Fibroblast of lung (primary cell): ENCODE data around the gene DOP1B. TPM values are rescaled to one million over a fixed set of nuclear protein-coding genes. Genes with fewer than 3 reads are reported as not detected.

ENCODE experiments used
- DNase-seq, 2 donors: peaks; one replicate each; pipeline versions ENCODE4 v3.0.0 to v3.0.0-alpha.2; 2010; ENCODE audit warnings: low read depth in 2 of 2
- H2AFZ ChIP-seq: 2 replicates; pipeline ENCODE4 v1.5.1; 2012; ENCODE audit warnings: low read length, control low read depth, inconsistent platforms
- H3K27ac ChIP-seq: 2 replicates; pipeline ENCODE4 v1.5.1; 2011; ENCODE audit warnings: low read length, control low read depth; ENCODE audit not compliant: insufficient read depth
- H3K27me3 ChIP-seq: 2 replicates; pipeline ENCODE4 v1.5.1; 2011; ENCODE audit warnings: mild to moderate bottlenecking, low read length; ENCODE audit not compliant: control insufficient read depth, insufficient read depth
- H3K36me3 ChIP-seq: 2 replicates; pipeline ENCODE4 v1.5.1; 2011; ENCODE audit warnings: low read length; ENCODE audit not compliant: control insufficient read depth, insufficient read depth
- H3K4me1 ChIP-seq: 2 replicates; pipeline ENCODE4 v1.5.1; 2011; ENCODE audit warnings: low read length; ENCODE audit not compliant: control insufficient read depth, insufficient read depth; ENCODE audit errors: extremely low read depth
- H3K4me2 ChIP-seq: 2 replicates; pipeline ENCODE4 v1.5.1; 2011; ENCODE audit warnings: low read length, control low read depth; ENCODE audit not compliant: insufficient read depth; ENCODE audit errors: extremely low read depth
- H3K4me3 ChIP-seq, 4 experiments: fragments of 200-600 bp in 1 of 4; sonication (generic) in 1 of 4; replicated peaks in 1 of 4; 2 replicates each; pipeline ENCODE4 v1.5.1; 2011 to 2016; ENCODE audit warnings: low read length in 4 of 4, low read depth in 3 of 4, mild to moderate bottlenecking in 3 of 4, control low read depth in 2 of 4, inconsistent platforms in 1 of 4, mixed read lengths in 1 of 4; ENCODE audit not compliant: insufficient read depth in 1 of 4; ENCODE audit errors: control extremely low read depth in 1 of 4
- H3K79me2 ChIP-seq: 2 replicates; pipeline ENCODE4 v1.5.1; 2012; ENCODE audit warnings: mild to moderate bottlenecking, low read length, inconsistent platforms; ENCODE audit not compliant: control insufficient read depth, insufficient read depth
- H3K9ac ChIP-seq: 2 replicates; pipeline ENCODE4 v1.5.1; 2011; ENCODE audit warnings: mild to moderate bottlenecking, low read length, control low read depth; ENCODE audit not compliant: insufficient read depth
- H3K9me3 ChIP-seq: 2 replicates; pipeline ENCODE4 v1.5.1; 2012; ENCODE audit warnings: low read depth, low read length; ENCODE audit not compliant: control insufficient read depth, insufficient read depth
- H4K20me1 ChIP-seq: 2 replicates; pipeline ENCODE4 v1.5.1; 2011; ENCODE audit warnings: low read length; ENCODE audit not compliant: control insufficient read depth, insufficient read depth; ENCODE audit errors: extremely low read depth
- EZH2 ChIP-seq: IDR thresholded peaks from 2 replicates; pipeline ENCODE4 v1.5.1; 2012; ENCODE audit warnings: low read length, control low read depth, mild to moderate bottlenecking; ENCODE audit errors: missing control alignments
- polyA plus RNA-seq, 2 donors: library from polyadenylated mRNA; depleted of rRNA in 1 of 2; stranded (reverse) in 1 of 2; unstranded in 1 of 2; fragments of >200 nt; gene quantifications; 2 replicates each; pipeline ENCODE4 v1.2.1, GENCODE V29; 2011 to 2012; ENCODE audit warnings: missing spikeins in 1 of 2
- total RNA-seq: library from RNA; depleted of rRNA; stranded (reverse); fragments of >200 nt; gene quantifications from 2 replicates; pipeline ENCODE4 v1.2.1, GENCODE V29; 2014
- TF ChIP-seq, protein P1 (sequence below), 2 donors: IDR thresholded peaks in 1 of 2; conservative IDR thresholded peaks in 1 of 2; 1 replicate in 1 of 2; 2 replicates in 1 of 2; pipeline ENCODE4 v1.5.1; 2011 to 2012; ENCODE audit warnings: low read length in 2 of 2, control low read depth in 1 of 2, inconsistent platforms in 1 of 2, low read depth in 1 of 2, mild to moderate bottlenecking in 1 of 2

DOP1B gene
- total and polyA plus RNA-seq, 2 donors (not counting 1 experiment from before 2014, with no cell fraction given) = 6.1 to 18.3 TPM

DNA sequence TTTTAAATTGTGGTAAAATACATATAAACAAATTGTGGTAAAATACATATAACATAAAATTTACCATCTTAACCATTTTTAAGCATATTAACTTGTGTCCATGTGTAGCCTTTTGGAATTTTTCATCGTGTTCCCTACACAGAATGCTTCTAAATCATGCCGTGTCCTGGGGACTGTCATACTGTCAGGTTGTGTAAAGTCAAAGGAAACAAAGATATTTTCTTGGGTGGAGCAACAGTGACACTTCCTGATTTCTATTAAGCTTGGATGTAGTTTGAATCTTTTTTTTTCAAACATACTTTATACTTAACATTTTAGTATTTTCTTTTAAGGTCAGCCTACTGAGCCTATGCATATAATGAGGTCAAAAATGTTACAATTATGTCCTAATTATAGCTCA, 32.3 kb downstream of the DOP1B start:
- Histone ChIP-seq H4K20me1 (no peaks in the 10 kb centered on the region), H3K4me3 (no peak overlapping the region), H2AFZ (no peak overlapping the region), H3K4me1 (no peaks in the 10 kb centered on the region), H3K4me2 (no peak overlapping the region), H3K9me3 (no peaks in the 10 kb centered on the region), H3K27me3 (no peaks in the 10 kb centered on the region), H3K27ac (no peak overlapping the region), H3K9ac (no peak overlapping the region), H3K36me3 (no peaks in the 10 kb centered on the region), H3K79me2 (no peaks in the 10 kb centered on the region)
- no peak for TF ChIP-seq EZH2
- TF ChIP-seq, protein P1, sequence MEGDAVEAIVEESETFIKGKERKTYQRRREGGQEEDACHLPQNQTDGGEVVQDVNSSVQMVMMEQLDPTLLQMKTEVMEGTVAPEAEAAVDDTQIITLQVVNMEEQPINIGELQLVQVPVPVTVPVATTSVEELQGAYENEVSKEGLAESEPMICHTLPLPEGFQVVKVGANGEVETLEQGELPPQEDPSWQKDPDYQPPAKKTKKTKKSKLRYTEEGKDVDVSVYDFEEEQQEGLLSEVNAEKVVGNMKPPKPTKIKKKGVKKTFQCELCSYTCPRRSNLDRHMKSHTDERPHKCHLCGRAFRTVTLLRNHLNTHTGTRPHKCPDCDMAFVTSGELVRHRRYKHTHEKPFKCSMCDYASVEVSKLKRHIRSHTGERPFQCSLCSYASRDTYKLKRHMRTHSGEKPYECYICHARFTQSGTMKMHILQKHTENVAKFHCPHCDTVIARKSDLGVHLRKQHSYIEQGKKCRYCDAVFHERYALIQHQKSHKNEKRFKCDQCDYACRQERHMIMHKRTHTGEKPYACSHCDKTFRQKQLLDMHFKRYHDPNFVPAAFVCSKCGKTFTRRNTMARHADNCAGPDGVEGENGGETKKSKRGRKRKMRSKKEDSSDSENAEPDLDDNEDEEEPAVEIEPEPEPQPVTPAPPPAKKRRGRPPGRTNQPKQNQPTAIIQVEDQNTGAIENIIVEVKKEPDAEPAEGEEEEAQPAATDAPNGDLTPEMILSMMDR (conservative IDR thresholded peaks at IDR 0.05 in 1 of 2, IDR thresholded peaks at IDR 0.05 in 1 of 2; ENCODE audit: low read depth in 1 of 2, low read length in 2 of 2) = no peak
- no peak for DNase-seq

DNA sequence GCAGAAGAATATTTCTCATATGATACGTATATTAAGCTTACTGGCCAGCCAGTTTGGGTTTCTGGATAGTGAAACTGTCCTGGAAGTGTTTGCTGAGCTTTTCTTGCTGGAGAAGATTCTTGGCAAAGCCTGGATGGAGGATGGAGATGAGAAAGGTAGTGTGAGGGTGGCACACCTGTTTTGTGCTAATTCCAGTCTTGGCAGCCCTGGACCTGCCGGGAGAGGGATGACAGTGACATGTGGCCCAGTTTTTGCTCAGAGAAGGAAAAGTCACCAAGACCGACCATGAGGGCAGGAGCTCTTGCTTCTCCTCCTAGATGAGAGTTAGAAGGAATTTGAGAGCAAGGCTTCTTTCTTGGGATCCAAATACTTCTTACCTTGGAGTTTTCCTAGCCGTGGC, 34.1 kb downstream of the DOP1B start:
- Histone ChIP-seq H4K20me1 (no peaks in the 10 kb centered on the region), H3K4me3 (no peak overlapping the region), H3K9me3 (no peaks in the 10 kb centered on the region), H3K27ac (no peak overlapping the region), H3K79me2 (no peaks in the 10 kb centered on the region), H2AFZ (no peak overlapping the region), H3K9ac (no peak overlapping the region), H3K4me2 (no peak overlapping the region), H3K36me3 (no peaks in the 10 kb centered on the region), H3K27me3 (no peaks in the 10 kb centered on the region), H3K4me1 (no peaks in the 10 kb centered on the region)
- DNase-seq = no peak
- TF ChIP-seq EZH2 = no peak
- TF ChIP-seq, protein P1 (conservative IDR thresholded peaks at IDR 0.05 in 1 of 2, IDR thresholded peaks at IDR 0.05 in 1 of 2; ENCODE audit: low read depth in 1 of 2, low read length in 2 of 2) = no peak

DNA sequence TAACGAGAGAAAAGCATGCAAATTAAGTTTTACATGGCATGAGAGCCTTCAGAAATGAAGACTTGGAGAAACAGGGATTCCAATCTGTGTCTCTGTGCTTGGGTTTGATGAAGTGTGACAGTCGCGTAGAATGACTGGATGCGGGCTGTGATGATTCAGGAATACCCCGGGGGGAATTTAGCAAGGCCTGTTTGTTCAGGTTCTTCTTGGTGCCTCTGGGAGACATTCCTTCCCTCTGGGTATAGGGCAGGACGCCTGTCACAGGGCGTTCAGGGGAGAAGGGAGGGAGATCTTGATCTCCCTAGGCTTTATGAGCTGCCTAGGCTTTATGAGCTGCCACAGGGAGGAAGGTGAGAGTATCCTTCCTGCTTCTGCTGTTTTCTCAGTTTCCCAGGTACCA, 36.6 kb downstream of the DOP1B start:
- H3K27me3 ChIP-seq = no peaks in the 10 kb centered on the region
- H3K27ac ChIP-seq = no peak overlapping the region
- H4K20me1 ChIP-seq = no peaks in the 10 kb centered on the region
- H3K4me1 ChIP-seq = no peaks in the 10 kb centered on the region
- no peak overlapping the region for H3K4me2 ChIP-seq
- H3K4me3 ChIP-seq = no peak overlapping the region
- H2AFZ ChIP-seq = no peak overlapping the region
- DNase-seq = no peak
- no peaks in the 10 kb centered on the region for H3K9me3 ChIP-seq
- H3K79me2 ChIP-seq = no peaks in the 10 kb centered on the region
- H3K36me3 ChIP-seq = no peaks in the 10 kb centered on the region
- TF ChIP-seq, protein P1 (conservative IDR thresholded peaks at IDR 0.05 in 1 of 2, IDR thresholded peaks at IDR 0.05 in 1 of 2; ENCODE audit: low read depth in 1 of 2, low read length in 2 of 2) = no peak
- no peak for TF ChIP-seq EZH2
- no peak overlapping the region for H3K9ac ChIP-seq
